IgD-negative memory B cell (primary cell): ENCODE data around the gene TNFAIP2. TPM values are rescaled to one million over a fixed set of nuclear protein-coding genes. Genes with fewer than 3 reads are reported as not detected.

ENCODE experiments used
- H3K27ac Mint-ChIP-seq, 3 donors: one replicate each; pipeline ENCODE4 v1.8.0; 2020 to 2022; ENCODE audit warnings: mild to moderate bottlenecking in 3 of 3, mixed read lengths in 3 of 3, moderate library complexity in 1 of 3
- H3K27me3 Mint-ChIP-seq: one replicate; pipeline ENCODE4 v1.8.0; 2021; ENCODE audit warnings: mixed read lengths
- H3K36me3 Mint-ChIP-seq: one replicate; pipeline ENCODE4 v1.8.0; 2020; ENCODE audit warnings: mild to moderate bottlenecking, mixed read lengths
- H3K4me1 Mint-ChIP-seq, 3 donors: one replicate each; pipeline ENCODE4 v1.8.0; 2020 to 2022; ENCODE audit warnings: mixed read lengths in 3 of 3, mild to moderate bottlenecking in 1 of 3
- H3K4me3 Mint-ChIP-seq, 4 donors: one replicate each; pipeline ENCODE4 v1.8.0; 2020 to 2022; ENCODE audit warnings: mild to moderate bottlenecking in 4 of 4, mixed read lengths in 4 of 4, moderate library complexity in 3 of 4
- H3K9me3 Mint-ChIP-seq, 3 donors: one replicate each; pipeline ENCODE4 v1.8.0; 2020 to 2021; ENCODE audit warnings: mixed read lengths in 3 of 3, mild to moderate bottlenecking in 1 of 3
- polyA plus RNA-seq: library from polyadenylated mRNA; unstranded; fragments of 300-500 nt; fragmentation: Illumina TruSeq; gene quantifications from one replicate; pipeline ENCODE4 v1.2.3, GENCODE V29; 2021

TNFAIP2 gene
- polyA plus RNA-seq, 1 donor from 2014 or later = not detected

GRCh38 chr14:103089386-103090335 lies 33.6 kb upstream of the TNFAIP2 start:
- H3K27me3 Mint-ChIP-seq = peaks cover 4% of the 10 kb centered on the region

GRCh38 chr14:103090481-103091020 lies 32.7 kb upstream of the TNFAIP2 start:
- peak overlapping the region in 3 of 4 donors; percentile 63 to 67 (median 63) for H3K4me3 Mint-ChIP-seq
- no peaks in the 10 kb centered on the region for H3K36me3 Mint-ChIP-seq
- peaks cover 0 to 2% (median 0%) of the 10 kb centered on the region in 3 donors for H3K4me1 Mint-ChIP-seq
- H3K9me3 Mint-ChIP-seq = no peaks in the 10 kb centered on the region
- peaks cover 1% of the 10 kb centered on the region for H3K27me3 Mint-ChIP-seq
- no peak overlapping the region for H3K27ac Mint-ChIP-seq

More at GRCh38 chr14:103089386-103090335, 33.6 kb upstream of the TNFAIP2 start:
- Mint-ChIP-seq H3K27ac (no peak overlapping the region), H3K4me3 (no peak overlapping the region), H3K9me3 (no peaks in the 10 kb centered on the region), H3K36me3 (no peaks in the 10 kb centered on the region), H3K4me1 (peaks cover 0 to under 1% (median 0%) of the 10 kb centered on the region in 3 donors)

DNA sequence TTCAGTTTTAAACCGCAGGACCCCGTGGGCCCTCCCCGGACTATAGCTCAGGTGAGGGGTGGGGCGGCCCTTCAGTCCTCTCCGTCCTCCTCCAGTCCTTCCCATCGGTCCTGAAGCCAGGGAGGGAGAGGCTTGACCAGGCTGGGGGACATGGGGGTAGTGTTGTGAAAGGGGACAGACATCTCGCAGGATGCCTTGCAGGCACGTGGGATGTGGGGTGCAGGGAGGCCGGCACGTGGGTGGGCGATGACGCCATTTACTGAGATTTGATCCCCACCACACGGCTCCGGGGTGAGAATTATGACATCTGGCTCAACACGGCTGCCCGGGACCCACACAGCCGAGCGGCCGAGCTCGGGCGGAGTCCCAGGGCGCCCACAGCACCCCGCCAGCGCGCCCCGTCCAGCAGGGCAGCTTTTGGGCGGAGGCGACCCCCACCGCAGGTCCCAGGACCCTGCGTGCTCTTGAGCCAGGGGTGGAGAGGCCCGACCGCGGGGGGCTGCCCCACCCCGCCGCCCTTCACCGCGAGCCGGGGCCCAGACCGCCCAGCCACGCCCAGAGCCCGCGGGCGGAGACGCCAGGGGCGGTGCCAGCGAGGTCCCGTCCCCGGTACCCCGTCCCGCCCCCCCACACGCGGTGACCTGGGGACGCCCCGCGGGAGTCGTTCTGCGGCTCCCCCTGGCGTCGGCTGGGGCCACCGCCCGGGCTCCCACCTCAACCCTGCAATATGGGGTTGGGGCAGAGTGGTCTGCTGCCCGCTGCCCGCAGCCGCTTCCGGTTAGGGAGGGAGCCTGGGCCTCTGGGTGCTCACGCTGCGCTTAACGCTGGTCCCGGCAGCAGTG lies 32.0 kb upstream of the TNFAIP2 start:
- Mint-ChIP-seq H3K36me3 (no peaks in the 10 kb centered on the region), H3K4me1 (peaks cover 0 to 7% (median 2%) of the 10 kb centered on the region in 3 donors), H3K27ac (no peak overlapping the region), H3K27me3 (no peaks in the 10 kb centered on the region), H3K9me3 (no peaks in the 10 kb centered on the region), H3K4me3 (peak overlapping the region in 3 of 4 donors; percentile 63 to 67 (median 63))

DNA sequence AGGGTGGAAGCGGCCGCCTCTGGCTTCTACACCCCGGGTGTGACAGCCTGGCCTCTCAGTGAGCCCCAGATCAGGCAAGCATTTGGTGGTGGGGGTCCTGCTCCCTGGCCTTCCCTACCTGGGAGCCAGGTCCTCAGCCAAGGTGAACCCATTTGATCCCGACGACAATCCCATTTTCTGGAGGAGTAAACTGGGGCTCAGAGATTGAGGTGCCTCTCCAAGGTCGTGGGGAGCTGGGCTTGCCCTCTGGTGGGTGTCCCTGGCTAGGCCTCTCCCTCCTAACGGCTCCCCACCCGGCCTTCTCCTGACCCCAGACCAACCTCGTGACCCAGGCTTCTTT lies 31.4 kb upstream of the TNFAIP2 start:
- Mint-ChIP-seq H3K9me3 (no peaks in the 10 kb centered on the region), H3K4me3 (peak overlapping the region in 2 of 4 donors; percentile 60 to 65), H3K36me3 (no peaks in the 10 kb centered on the region), H3K27me3 (no peaks in the 10 kb centered on the region), H3K4me1 (peaks cover 0 to 8% (median 2%) of the 10 kb centered on the region in 3 donors), H3K27ac (no peak overlapping the region)

GRCh38 chr14:103093856-103094405 lies 29.3 kb upstream of the TNFAIP2 start:
- peak overlapping the region in 1 of 4 donors; percentile 8 for H3K4me3 Mint-ChIP-seq

DNA sequence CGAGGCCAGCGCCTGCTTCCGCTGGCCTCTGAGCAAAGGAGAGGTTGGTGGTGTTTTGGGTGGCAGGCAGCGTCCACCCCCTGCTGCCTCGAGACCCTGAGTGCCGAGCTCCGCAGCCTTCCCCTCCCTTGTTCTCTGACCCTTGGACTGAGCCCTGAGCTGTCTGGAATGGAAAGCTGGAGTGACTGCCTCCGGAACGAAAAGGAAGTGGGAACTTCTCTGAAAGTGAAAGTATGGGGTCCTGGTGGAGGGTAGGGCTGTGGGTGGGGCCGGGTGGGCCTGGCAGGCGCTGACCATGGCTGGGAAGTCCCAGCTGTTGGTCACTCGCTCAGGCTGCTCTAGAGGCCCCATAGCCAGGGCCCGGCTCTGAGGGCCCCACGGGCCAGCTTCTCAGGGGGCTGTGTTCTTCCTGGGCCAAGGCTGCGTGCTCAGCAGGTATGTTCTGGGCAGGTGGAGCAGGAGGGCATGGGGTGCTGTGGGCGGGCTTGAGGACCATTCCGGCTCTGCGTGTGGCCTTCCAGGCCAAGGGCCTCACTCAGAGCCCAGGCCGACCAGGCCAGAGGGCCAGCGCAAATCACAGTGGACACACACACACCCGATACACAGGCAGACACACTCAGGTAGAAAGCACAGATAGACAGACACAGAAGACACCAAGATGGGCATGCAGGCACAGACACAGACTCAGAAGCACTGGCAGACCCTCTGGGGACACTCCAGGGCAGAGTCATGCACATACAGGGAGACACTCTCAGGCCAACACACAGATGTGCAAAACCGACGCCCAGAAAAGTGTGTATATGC lies 28.7 kb upstream of the TNFAIP2 start, which contains the start of gene EXOC3L4:
Gene EXOC3L4 (plus strand): TSS at position 320 of the 804 bp plus-strand sequence. CDS start 5,495 bp downstream, outside the sequence.
- no peaks in the 10 kb centered on the region for H3K27me3 Mint-ChIP-seq
- no peaks in the 10 kb centered on the region for H3K36me3 Mint-ChIP-seq
- peaks cover 0 to 8% (median 2%) of the 10 kb centered on the region in 3 donors for H3K4me1 Mint-ChIP-seq
- peak within 1 kb of the TSS in 2 of 3 donors; percentile 42 to 45 for H3K27ac Mint-ChIP-seq
- peak within 1 kb of the TSS in 1 of 4 donors; percentile 8 for H3K4me3 Mint-ChIP-seq
- no peaks in the 10 kb centered on the region for H3K9me3 Mint-ChIP-seq

More at GRCh38 chr14:103093856-103094405, 29.3 kb upstream of the TNFAIP2 start:
- Mint-ChIP-seq H3K9me3 (no peaks in the 10 kb centered on the region), H3K27me3 (no peaks in the 10 kb centered on the region), H3K36me3 (no peaks in the 10 kb centered on the region), H3K27ac (no peak overlapping the region), H3K4me1 (peaks cover 0 to 8% (median 2%) of the 10 kb centered on the region in 3 donors)

- peak overlapping the region in 2 of 3 donors; percentile 42 to 45 for H3K27ac Mint-ChIP-seq
- no peaks in the 10 kb centered on the region for H3K9me3 Mint-ChIP-seq
- no peaks in the 10 kb centered on the region for H3K36me3 Mint-ChIP-seq
- no peaks in the 10 kb centered on the region for H3K27me3 Mint-ChIP-seq
- H3K4me3 Mint-ChIP-seq = no peak overlapping the region
- H3K4me1 Mint-ChIP-seq = peaks cover 2 to 8% (median 6%) of the 10 kb centered on the region in 3 donors
These were observed 28.0 kb upstream of the TNFAIP2 start for GRCh38 chr14:103095210-103095778.

GRCh38 chr14:103096387-103096786 lies 26.9 kb upstream of the TNFAIP2 start:
- no peak overlapping the region for H3K4me3 Mint-ChIP-seq
- no peaks in the 10 kb centered on the region for H3K27me3 Mint-ChIP-seq
- H3K36me3 Mint-ChIP-seq = no peaks in the 10 kb centered on the region
- peaks cover 10 to 14% (median 12%) of the 10 kb centered on the region in 3 donors for H3K4me1 Mint-ChIP-seq
- peak overlapping the region in 1 of 3 donors; percentile 45 for H3K27ac Mint-ChIP-seq
- no peaks in the 10 kb centered on the region for H3K9me3 Mint-ChIP-seq

- Mint-ChIP-seq H3K4me3 (no peak overlapping the region), H3K27me3 (peaks cover 3% of the 10 kb centered on the region), H3K9me3 (no peaks in the 10 kb centered on the region), H3K36me3 (no peaks in the 10 kb centered on the region), H3K27ac (no peak overlapping the region), H3K4me1 (peaks cover 12 to 16% (median 13%) of the 10 kb centered on the region in 3 donors)
These were observed 25.8 kb upstream of the TNFAIP2 start for GRCh38 chr14:103097244-103097993.

GRCh38 chr14:103097994-103098957 lies 25.0 kb upstream of the TNFAIP2 start:
- no peak overlapping the region for H3K4me3 Mint-ChIP-seq
- peaks cover 4% of the 10 kb centered on the region for H3K27me3 Mint-ChIP-seq
- no peaks in the 10 kb centered on the region for H3K9me3 Mint-ChIP-seq
- H3K27ac Mint-ChIP-seq = peak overlapping the region in 1 of 3 donors; percentile 27
- peaks cover 12 to 16% (median 13%) of the 10 kb centered on the region in 3 donors for H3K4me1 Mint-ChIP-seq
- H3K36me3 Mint-ChIP-seq = no peaks in the 10 kb centered on the region

DNA sequence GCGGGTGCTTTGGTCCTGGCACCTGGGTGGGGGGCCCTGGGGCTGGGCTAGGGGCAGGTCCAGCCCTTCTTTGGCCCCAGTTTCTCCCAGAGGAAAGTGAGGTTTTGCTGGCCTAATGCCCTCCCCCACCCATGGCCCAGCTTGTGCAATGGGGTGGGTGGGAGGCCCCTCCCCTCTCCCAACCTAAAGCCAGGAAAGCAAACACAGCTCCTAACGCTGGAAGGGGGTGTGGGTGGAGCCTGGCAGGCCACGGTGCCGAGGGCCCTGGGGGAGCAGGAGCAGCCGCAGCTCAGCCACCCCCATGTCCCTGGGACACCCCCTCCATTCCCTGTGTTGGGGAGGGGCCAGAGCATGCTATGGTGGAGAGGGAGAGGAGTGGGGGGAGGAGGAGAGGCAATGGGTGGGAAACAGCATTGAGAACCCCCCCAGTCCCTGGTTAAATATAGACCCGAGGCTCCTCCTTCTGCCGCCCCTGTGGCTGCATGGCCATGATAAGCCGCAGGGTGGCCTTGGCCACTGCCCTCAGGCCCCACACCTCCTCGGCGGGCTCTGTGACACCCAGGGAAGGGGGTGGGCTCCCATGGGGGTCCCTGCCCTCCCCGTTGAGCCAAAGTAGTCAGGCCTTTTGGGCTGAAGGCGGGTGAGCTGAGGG lies 24.1 kb upstream of the TNFAIP2 start:
- peaks cover 8% of the 10 kb centered on the region for H3K27me3 Mint-ChIP-seq
- H3K9me3 Mint-ChIP-seq = no peaks in the 10 kb centered on the region
- H3K27ac Mint-ChIP-seq = no peak overlapping the region
- no peak overlapping the region for H3K4me3 Mint-ChIP-seq
- no peaks in the 10 kb centered on the region for H3K36me3 Mint-ChIP-seq
- H3K4me1 Mint-ChIP-seq = peaks cover 12 to 18% (median 13%) of the 10 kb centered on the region in 3 donors
